ENCODE data around the gene UBL7. TPM values are rescaled to one million over a fixed set of nuclear protein-coding genes. Genes with fewer than 3 reads are reported as not detected.

The UBL7 gene
- total RNA-seq, 4 donors from 2014 or later = 32.2 to 74.2 (median 62.8) TPM

DNA sequence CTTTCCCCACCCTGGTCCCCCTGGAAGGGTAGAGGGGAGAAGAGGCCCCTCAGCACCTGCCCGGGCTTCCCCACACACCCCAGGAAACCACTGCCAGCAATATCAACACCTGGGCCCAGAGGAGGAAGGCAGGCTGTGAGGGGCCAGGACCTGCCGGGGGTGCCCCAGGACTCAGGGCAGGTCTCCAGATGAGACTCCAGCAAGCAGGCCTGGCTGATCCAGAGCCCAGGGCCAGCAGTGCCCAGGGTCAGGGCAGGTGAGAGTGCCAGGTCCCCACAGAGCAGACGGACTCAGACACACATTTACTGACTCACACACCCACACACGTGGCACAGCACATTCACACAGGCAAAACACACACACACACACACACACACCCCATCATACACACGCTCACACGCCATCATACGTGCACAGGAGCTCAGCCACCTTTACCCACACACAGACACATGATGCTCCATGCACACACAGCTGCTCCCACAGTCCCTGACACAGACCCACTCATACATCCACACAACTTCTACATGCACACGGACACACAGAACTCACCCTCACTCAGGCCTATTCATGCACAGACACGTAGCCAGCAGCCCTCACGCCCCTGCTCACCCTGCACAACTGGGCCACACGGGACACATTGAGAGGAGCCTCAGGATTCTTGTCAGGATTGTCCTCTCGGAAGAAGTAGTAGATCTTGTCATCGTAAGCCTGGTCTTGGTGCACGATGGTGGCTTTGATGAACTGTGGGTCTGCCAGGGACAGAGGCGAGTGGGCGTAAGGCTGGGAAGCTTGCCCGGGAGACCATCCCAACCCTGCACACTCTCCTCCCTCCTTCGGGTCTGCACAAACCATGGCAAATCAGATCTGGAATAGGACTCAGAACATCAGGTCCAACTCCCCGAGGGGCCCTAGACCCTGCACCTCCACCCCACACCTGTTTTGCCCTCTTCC lies 44.7 kb downstream of the UBL7 start:
- 60% methylated on average over 16 of the region's 19 CpGs for WGBS
- H3K4me3 ChIP-seq = no peak overlapping the region
- peaks cover 5% of the 10 kb centered on the region for H3K36me3 ChIP-seq

DNA sequence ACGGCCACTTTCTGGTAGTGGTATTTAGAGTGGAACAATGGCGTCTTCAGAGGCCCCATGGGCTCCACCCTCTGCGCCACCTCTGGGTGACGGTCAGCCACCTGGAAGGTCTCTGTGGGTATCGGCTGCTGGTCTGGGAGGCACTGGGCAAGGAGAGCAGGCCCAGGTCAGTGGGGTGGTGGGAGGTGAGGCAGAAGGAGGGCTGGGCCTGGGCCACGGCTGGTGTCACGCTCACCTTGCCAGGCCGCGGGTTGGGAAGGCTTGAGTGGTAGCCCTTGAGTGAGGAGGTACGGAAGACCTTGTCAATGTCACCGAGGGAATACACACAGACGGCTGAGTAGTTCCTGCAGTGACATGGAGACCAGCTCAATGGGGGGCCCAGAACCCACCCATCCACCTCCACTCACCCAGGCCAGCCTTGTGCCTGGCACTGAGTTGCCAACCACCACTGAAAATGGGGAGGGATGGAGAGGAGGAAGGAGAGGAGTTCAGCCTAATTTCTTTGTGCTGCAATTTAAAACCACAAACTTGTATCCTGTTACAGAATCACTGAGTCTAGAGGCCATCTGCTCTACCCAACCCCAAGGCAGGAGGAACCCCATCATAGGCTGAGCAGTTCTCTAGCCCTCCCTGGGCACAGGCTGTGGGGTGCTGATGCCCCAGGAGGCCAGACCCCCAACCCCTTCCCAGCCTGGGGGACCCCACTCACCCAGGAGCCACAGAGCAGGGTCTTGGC lies 46.2 kb downstream of the UBL7 start:
- no peak for DNase-seq (ENCODE audit: low spot score in 2 of 2)
- Histone ChIP-seq H3K27me3 (no peaks in the 10 kb centered on the region), H3K36me3 (peaks cover 17% of the 10 kb centered on the region), H3K27ac (no peak overlapping the region), H3K4me1 (no peaks in the 10 kb centered on the region), H3K4me3 (no peak overlapping the region), H3K9me3 (no peaks in the 10 kb centered on the region)
- no peak for TF ChIP-seq EP300 (IDR thresholded peaks at IDR 0.05)
- TF ChIP-seq POLR2AphosphoS5 (IDR thresholded peaks at IDR 0.05) = no peak
- TF ChIP-seq, protein P1, sequence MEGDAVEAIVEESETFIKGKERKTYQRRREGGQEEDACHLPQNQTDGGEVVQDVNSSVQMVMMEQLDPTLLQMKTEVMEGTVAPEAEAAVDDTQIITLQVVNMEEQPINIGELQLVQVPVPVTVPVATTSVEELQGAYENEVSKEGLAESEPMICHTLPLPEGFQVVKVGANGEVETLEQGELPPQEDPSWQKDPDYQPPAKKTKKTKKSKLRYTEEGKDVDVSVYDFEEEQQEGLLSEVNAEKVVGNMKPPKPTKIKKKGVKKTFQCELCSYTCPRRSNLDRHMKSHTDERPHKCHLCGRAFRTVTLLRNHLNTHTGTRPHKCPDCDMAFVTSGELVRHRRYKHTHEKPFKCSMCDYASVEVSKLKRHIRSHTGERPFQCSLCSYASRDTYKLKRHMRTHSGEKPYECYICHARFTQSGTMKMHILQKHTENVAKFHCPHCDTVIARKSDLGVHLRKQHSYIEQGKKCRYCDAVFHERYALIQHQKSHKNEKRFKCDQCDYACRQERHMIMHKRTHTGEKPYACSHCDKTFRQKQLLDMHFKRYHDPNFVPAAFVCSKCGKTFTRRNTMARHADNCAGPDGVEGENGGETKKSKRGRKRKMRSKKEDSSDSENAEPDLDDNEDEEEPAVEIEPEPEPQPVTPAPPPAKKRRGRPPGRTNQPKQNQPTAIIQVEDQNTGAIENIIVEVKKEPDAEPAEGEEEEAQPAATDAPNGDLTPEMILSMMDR (IDR thresholded peaks at IDR 0.05) = no peak
- no peak for TF ChIP-seq POLR2A (IDR thresholded peaks at IDR 0.05)
- 96% methylated on average over 12 of the region's 12 CpGs for WGBS

More for the DNA sequence above, 44.7 kb downstream of the UBL7 start:
- Histone ChIP-seq H3K9me3 (no peaks in the 10 kb centered on the region), H3K27me3 (no peaks in the 10 kb centered on the region), H3K4me1 (no peaks in the 10 kb centered on the region), H3K27ac (no peak overlapping the region)
- no peak for DNase-seq (ENCODE audit: low spot score in 2 of 2)
- TF ChIP-seq POLR2AphosphoS5 (IDR thresholded peaks at IDR 0.05) (no peak), EP300 (IDR thresholded peaks at IDR 0.05) (no peak), POLR2A (IDR thresholded peaks at IDR 0.05) (no peak)
- TF ChIP-seq, protein P1 (IDR thresholded peaks at IDR 0.05) = no peak

DNA sequence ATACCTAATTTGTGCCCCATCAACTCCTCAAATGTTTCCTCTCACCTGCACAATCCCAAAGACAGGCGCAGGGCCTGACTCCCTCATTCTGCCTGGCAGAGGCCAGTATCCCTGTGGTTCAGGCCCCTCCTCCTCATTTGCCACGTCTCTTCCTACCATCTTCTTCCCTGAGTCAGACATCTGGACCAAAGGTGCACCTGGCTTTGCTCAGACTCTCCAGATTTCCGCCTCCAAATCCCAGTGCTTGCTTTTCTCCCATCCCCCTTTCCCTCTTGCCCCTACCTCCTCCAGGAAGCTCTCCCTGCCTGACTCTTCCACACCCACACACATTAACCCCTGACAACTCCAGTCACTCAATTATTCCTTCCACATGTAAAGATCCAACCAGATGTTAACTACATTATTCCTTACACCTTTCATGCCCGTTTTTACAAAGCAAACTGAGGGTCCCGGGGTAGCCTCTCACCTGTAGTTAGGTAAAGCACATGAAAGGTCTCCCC lies 46.8 kb downstream of the UBL7 start:
- Histone ChIP-seq H3K4me1 (no peaks in the 10 kb centered on the region), H3K4me3 (no peak overlapping the region), H3K27me3 (no peaks in the 10 kb centered on the region), H3K27ac (no peak overlapping the region), H3K36me3 (peaks cover 17% of the 10 kb centered on the region), H3K9me3 (no peaks in the 10 kb centered on the region)
- no peak for DNase-seq (ENCODE audit: low spot score in 2 of 2)
- 90% methylated on average over 5 of the region's 5 CpGs for WGBS
- no peak for TF ChIP-seq EP300 (IDR thresholded peaks at IDR 0.05)
- TF ChIP-seq POLR2AphosphoS5 (IDR thresholded peaks at IDR 0.05) = no peak
- TF ChIP-seq, protein P1 (IDR thresholded peaks at IDR 0.05) = no peak
- no peak for TF ChIP-seq POLR2A (IDR thresholded peaks at IDR 0.05)

DNA sequence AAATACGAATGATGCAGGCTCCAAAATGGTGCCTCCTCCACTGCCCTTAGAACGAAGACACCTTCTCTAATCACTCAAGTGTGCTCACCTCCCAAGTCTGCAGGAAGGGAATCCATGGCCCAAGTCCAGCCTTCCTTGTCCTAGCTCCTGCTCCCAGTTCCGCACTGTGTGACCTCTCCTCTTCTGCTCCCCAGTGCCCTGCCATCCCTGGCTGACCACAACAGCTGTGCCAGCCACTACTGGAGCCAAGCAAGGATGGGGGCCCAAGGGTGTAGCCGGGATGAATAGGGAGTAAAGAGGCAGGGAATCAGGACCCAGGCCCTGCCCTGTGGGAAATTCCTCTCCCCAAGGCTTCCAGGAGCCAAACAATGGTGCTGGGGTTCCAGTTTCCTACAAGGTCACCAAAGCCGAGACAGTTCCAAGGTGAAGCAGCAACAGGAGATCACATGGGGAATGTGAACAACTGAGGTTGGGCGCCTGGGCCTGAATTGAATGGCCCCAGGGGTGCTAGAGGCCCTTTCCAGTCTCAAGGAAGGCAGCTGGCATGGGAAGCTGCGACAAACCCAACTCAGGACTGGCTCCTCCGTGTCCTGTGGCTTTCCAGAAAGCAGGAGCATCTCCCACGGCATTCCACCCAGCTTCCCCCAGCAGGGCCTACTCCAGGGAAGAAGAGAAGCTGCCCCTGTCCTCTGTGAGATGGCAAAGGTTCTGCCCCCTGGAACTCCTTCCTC lies 47.4 kb downstream of the UBL7 start:
- H3K4me3 ChIP-seq = no peak overlapping the region
- peaks cover 17% of the 10 kb centered on the region for H3K36me3 ChIP-seq
- 88% methylated on average over 9 of the region's 9 CpGs for WGBS
- H3K9me3 ChIP-seq = no peaks in the 10 kb centered on the region
- H3K27ac ChIP-seq = no peak overlapping the region
- H3K27me3 ChIP-seq = no peaks in the 10 kb centered on the region
- no peak for DNase-seq (ENCODE audit: low spot score in 2 of 2)
- no peak for TF ChIP-seq POLR2AphosphoS5 (IDR thresholded peaks at IDR 0.05)
- TF ChIP-seq EP300 (IDR thresholded peaks at IDR 0.05) = no peak
- no peak for TF ChIP-seq POLR2A (IDR thresholded peaks at IDR 0.05)
- TF ChIP-seq, protein P1 (IDR thresholded peaks at IDR 0.05) = no peak
- H3K4me1 ChIP-seq = no peaks in the 10 kb centered on the region
